ENCODE results near the gene HUWE1.

HUWE1 gene

DNA sequence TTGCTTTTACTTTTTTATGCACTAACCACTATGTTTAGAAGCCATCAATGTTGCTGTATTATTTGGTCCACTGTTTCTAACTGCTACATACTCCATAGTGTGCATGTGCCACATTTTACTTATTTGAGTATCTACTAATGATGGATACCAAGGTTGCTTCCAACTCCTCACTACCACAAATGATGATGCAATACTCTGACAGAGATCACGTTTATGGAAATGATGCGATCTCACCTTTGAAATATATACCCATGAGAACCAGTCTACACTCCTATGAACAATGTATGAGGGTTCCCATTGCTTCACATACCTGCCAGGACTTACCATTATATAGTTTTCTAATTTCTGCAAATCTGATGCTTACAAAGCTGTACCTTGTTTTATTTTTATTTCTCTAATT is 44.2 kb downstream of the HUWE1 start:
- peaks cover 3% of the 10 kb centered on the region for H3K79me1 ChIP-seq (replicated peaks; ENCODE audit: low read length, poor library complexity, severe bottlenecking)
- H2BK15ac ChIP-seq (ENCODE audit: low read depth, poor library complexity, severe bottlenecking): no peak overlapping the region
- H2AK5ac ChIP-seq (ENCODE audit: low read length, severe bottlenecking): no peak overlapping the region
- no peak overlapping the region for H3K14ac ChIP-seq (ENCODE audit: low read length in 2 of 2)
- 97% methylated on average over 2 of the region's 2 CpGs for WGBS
- H2BK5ac ChIP-seq (ENCODE audit: low read depth, low read length, poor library complexity, severe bottlenecking): no peak overlapping the region
- no peak overlapping the region for H3K4ac ChIP-seq (ENCODE audit: low read depth in 1 of 2, low read length in 2 of 2)
- no peaks in the 10 kb centered on the region for H3K4me1 ChIP-seq (ENCODE audit: control insufficient read depth, insufficient read depth, low read depth, low read length)
- H2BK120ac ChIP-seq (ENCODE audit: low read depth, low read length): no peak overlapping the region
- H3K23ac ChIP-seq (ENCODE audit: low read length in 2 of 2): no peak overlapping the region
- no peak overlapping the region for H3K9ac ChIP-seq (ENCODE audit: low read length)
- no peak overlapping the region for H3K27ac ChIP-seq (ENCODE audit: low read length, poor library complexity, severe bottlenecking)
- no peak overlapping the region for H2AFZ ChIP-seq (ENCODE audit: low read depth, low read length)
- H4K8ac ChIP-seq (ENCODE audit: low read length): no peak overlapping the region
- H3K18ac ChIP-seq (ENCODE audit: low read depth in 1 of 2, low read length in 2 of 2): no peak overlapping the region
- H2BK12ac ChIP-seq (ENCODE audit: low read length in 2 of 2): no peak overlapping the region
- peaks cover 15 to 90% of the 10 kb centered on the region in 2 experiments for H3K36me3 ChIP-seq (ENCODE audit: control insufficient read depth in 1 of 2, insufficient read depth in 2 of 2, low read depth in 1 of 2, low read length in 2 of 2)
- H3K4me3 ChIP-seq (ENCODE audit: insufficient read depth in 1 of 2, low read depth in 1 of 2, low read length in 2 of 2): no peak overlapping the region
- H3K4me2 ChIP-seq (ENCODE audit: low read length, poor library complexity, severe bottlenecking): no peak overlapping the region
- H3K9me3 ChIP-seq (ENCODE audit: control insufficient read depth, low read length): peaks cover 6% of the 10 kb centered on the region
- H3K27me3 ChIP-seq (ENCODE audit: control insufficient read depth in 1 of 2, insufficient read depth in 1 of 2, low read length in 2 of 2): peaks cover 0 to 21% of the 10 kb centered on the region in 2 experiments
- H4K91ac ChIP-seq (ENCODE audit: low read length): no peak overlapping the region
- no peak for DNase-seq

GRCh38 chrX:53639257-53639656 is 47.3 kb downstream of the HUWE1 start:
- Histone ChIP-seq H3K79me1 (replicated peaks; ENCODE audit: low read length, poor library complexity, severe bottlenecking) (no peaks in the 10 kb centered on the region), H3K18ac (ENCODE audit: low read depth in 1 of 2, low read length in 2 of 2) (no peak overlapping the region), H3K14ac (ENCODE audit: low read length in 2 of 2) (no peak overlapping the region), H3K4ac (ENCODE audit: low read depth in 1 of 2, low read length in 2 of 2) (no peak overlapping the region), H4K8ac (ENCODE audit: low read length) (no peak overlapping the region), H2AK5ac (ENCODE audit: low read length, severe bottlenecking) (no peak overlapping the region), H2BK15ac (ENCODE audit: low read depth, poor library complexity, severe bottlenecking) (no peak overlapping the region), H2AFZ (ENCODE audit: low read depth, low read length) (no peak overlapping the region), H3K9ac (ENCODE audit: low read length) (no peak overlapping the region), H3K27me3 (ENCODE audit: control insufficient read depth in 1 of 2, insufficient read depth in 1 of 2, low read length in 2 of 2) (peaks cover 0 to 9% of the 10 kb centered on the region in 2 experiments), H2BK5ac (ENCODE audit: low read depth, low read length, poor library complexity, severe bottlenecking) (no peak overlapping the region), H3K36me3 (ENCODE audit: control insufficient read depth in 1 of 2, insufficient read depth in 2 of 2, low read depth in 1 of 2, low read length in 2 of 2) (peaks cover 12 to 82% of the 10 kb centered on the region in 2 experiments), H3K27ac (ENCODE audit: low read length, poor library complexity, severe bottlenecking) (no peak overlapping the region), H2BK12ac (ENCODE audit: low read length in 2 of 2) (no peak overlapping the region), H4K91ac (ENCODE audit: low read length) (no peak overlapping the region), H3K4me1 (ENCODE audit: control insufficient read depth, insufficient read depth, low read depth, low read length) (no peaks in the 10 kb centered on the region), H3K9me3 (ENCODE audit: control insufficient read depth, low read length) (peaks cover 6% of the 10 kb centered on the region), H3K4me2 (ENCODE audit: low read length, poor library complexity, severe bottlenecking) (no peak overlapping the region), H3K4me3 (ENCODE audit: insufficient read depth in 1 of 2, low read depth in 1 of 2, low read length in 2 of 2) (no peak overlapping the region), H2BK120ac (ENCODE audit: low read depth, low read length) (no peak overlapping the region), H3K23ac (ENCODE audit: low read length in 2 of 2) (no peak overlapping the region)
- no peak for DNase-seq

DNA sequence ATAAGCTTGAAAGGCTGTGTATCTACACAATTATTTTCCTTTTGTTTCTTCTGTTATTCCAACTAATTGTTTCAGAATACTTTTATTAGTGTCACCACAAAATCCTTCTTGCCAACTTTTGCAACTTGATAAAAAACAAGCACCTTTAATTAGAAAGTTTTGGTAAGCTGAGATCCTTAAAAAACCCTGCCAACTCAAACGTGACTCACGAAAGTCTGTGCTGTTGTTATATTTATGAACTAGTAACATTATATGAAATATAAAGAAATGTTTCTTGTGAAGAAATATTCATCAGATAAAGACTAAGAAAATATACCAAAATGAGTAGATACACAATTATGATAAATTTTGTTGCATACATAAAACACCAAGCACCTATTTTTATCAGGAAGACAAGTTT is 49.0 kb downstream of the HUWE1 start:
- Histone ChIP-seq H3K4ac (ENCODE audit: low read depth in 1 of 2, low read length in 2 of 2) (no peak overlapping the region), H2BK15ac (ENCODE audit: low read depth, poor library complexity, severe bottlenecking) (no peak overlapping the region), H4K8ac (ENCODE audit: low read length) (no peak overlapping the region), H3K4me1 (ENCODE audit: control insufficient read depth, insufficient read depth, low read depth, low read length) (no peaks in the 10 kb centered on the region), H3K9ac (ENCODE audit: low read length) (no peak overlapping the region), H3K4me3 (ENCODE audit: insufficient read depth in 1 of 2, low read depth in 1 of 2, low read length in 2 of 2) (no peak overlapping the region), H2AK5ac (ENCODE audit: low read length, severe bottlenecking) (no peak overlapping the region), H2BK120ac (ENCODE audit: low read depth, low read length) (no peak overlapping the region), H3K27ac (ENCODE audit: low read length, poor library complexity, severe bottlenecking) (no peak overlapping the region), H2BK12ac (ENCODE audit: low read length in 2 of 2) (no peak overlapping the region), H3K9me3 (ENCODE audit: control insufficient read depth, low read length) (peaks cover 6% of the 10 kb centered on the region), H4K91ac (ENCODE audit: low read length) (no peak overlapping the region), H3K27me3 (ENCODE audit: control insufficient read depth in 1 of 2, insufficient read depth in 1 of 2, low read length in 2 of 2) (peaks cover 0 to 16% of the 10 kb centered on the region in 2 experiments), H3K4me2 (ENCODE audit: low read length, poor library complexity, severe bottlenecking) (no peak overlapping the region), H3K79me1 (replicated peaks; ENCODE audit: low read length, poor library complexity, severe bottlenecking) (no peaks in the 10 kb centered on the region), H2BK5ac (ENCODE audit: low read depth, low read length, poor library complexity, severe bottlenecking) (no peak overlapping the region), H2AFZ (ENCODE audit: low read depth, low read length) (no peak overlapping the region), H3K18ac (ENCODE audit: low read depth in 1 of 2, low read length in 2 of 2) (no peak overlapping the region), H3K23ac (ENCODE audit: low read length in 2 of 2) (no peak overlapping the region), H3K36me3 (ENCODE audit: control insufficient read depth in 1 of 2, insufficient read depth in 2 of 2, low read depth in 1 of 2, low read length in 2 of 2) (peaks cover 5 to 82% of the 10 kb centered on the region in 2 experiments), H3K14ac (ENCODE audit: low read length in 2 of 2) (no peak overlapping the region)
- WGBS: no CpG with 5 or more reads among the region's 2 CpGs
- DNase-seq: no peak

GRCh38 chrX:53631156-53631555 is 55.4 kb downstream of the HUWE1 start:
- Histone ChIP-seq H2BK15ac (ENCODE audit: low read depth, poor library complexity, severe bottlenecking) (no peak overlapping the region), H3K27ac (ENCODE audit: low read length, poor library complexity, severe bottlenecking) (no peak overlapping the region), H3K4me2 (ENCODE audit: low read length, poor library complexity, severe bottlenecking) (no peak overlapping the region), H4K8ac (ENCODE audit: low read length) (no peak overlapping the region), H3K4me1 (ENCODE audit: control insufficient read depth, insufficient read depth, low read depth, low read length) (no peaks in the 10 kb centered on the region), H3K4me3 (ENCODE audit: insufficient read depth in 1 of 2, low read depth in 1 of 2, low read length in 2 of 2) (no peak overlapping the region), H3K4ac (ENCODE audit: low read depth in 1 of 2, low read length in 2 of 2) (no peak overlapping the region), H2AFZ (ENCODE audit: low read depth, low read length) (no peak overlapping the region), H3K79me1 (replicated peaks; ENCODE audit: low read length, poor library complexity, severe bottlenecking) (no peaks in the 10 kb centered on the region), H4K91ac (ENCODE audit: low read length) (no peak overlapping the region), H2AK5ac (ENCODE audit: low read length, severe bottlenecking) (no peak overlapping the region), H3K14ac (ENCODE audit: low read length in 2 of 2) (no peak overlapping the region), H3K36me3 (ENCODE audit: control insufficient read depth in 1 of 2, insufficient read depth in 2 of 2, low read depth in 1 of 2, low read length in 2 of 2) (peaks cover 6 to 92% of the 10 kb centered on the region in 2 experiments), H3K9ac (ENCODE audit: low read length) (no peak overlapping the region), H3K27me3 (ENCODE audit: control insufficient read depth in 1 of 2, insufficient read depth in 1 of 2, low read length in 2 of 2) (peaks cover 0 to 17% of the 10 kb centered on the region in 2 experiments), H3K23ac (ENCODE audit: low read length in 2 of 2) (no peak overlapping the region), H2BK12ac (ENCODE audit: low read length in 2 of 2) (no peak overlapping the region), H2BK5ac (ENCODE audit: low read depth, low read length, poor library complexity, severe bottlenecking) (no peak overlapping the region), H3K9me3 (ENCODE audit: control insufficient read depth, low read length) (no peaks in the 10 kb centered on the region), H3K18ac (ENCODE audit: low read depth in 1 of 2, low read length in 2 of 2) (no peak overlapping the region), H2BK120ac (ENCODE audit: low read depth, low read length) (no peak overlapping the region)
- DNase-seq: peak; percentile 1
- WGBS: no CpG with 5 or more reads among the region's 2 CpGs
